DND-41 (cell line): ENCODE results near the gene ITSN2.

Source experiments
- CTCF ChIP-seq: IDR thresholded peaks from 2 replicates; pipeline ENCODE4 v1.5.1; 2012; ENCODE audit warnings: borderline replicate concordance, low read length, moderate library complexity, mild to moderate bottlenecking; ENCODE audit not compliant: poor library complexity, severe bottlenecking; ENCODE audit errors: extremely low read depth
- EZH2 ChIP-seq: IDR thresholded peaks from 3 replicates; pipeline ENCODE4 v1.6.1; 2012; ENCODE audit warnings: borderline replicate concordance, low read depth, mild to moderate bottlenecking, moderate library complexity, low read length, inconsistent platforms; ENCODE audit not compliant: severe bottlenecking

DNA sequence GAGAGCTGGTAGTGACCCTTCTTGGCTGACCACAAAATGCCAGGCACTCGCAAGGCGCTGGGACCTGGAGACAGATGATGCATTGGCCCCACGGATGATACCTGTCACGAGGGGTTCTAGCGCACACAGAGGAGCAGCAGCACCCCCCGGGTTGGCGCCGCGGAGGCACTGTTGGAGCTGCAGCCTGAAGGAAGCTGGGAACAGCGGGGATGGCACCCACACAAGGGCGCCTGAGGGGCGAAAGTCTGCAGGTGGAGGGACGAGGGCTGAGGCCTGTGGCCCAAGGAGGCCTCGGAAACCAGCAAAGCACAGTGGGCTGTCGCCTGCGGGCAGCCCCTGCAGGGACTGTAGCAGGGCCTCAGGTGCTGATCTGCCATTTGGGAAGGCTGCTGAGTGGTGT lies 151.8 kb downstream of the ITSN2 start:
- TF ChIP-seq CTCF (no peak), EZH2 (no peak)
